Osteoblast (primary cell): ENCODE measurements around the gene VAV2. TPM values are rescaled to one million over a fixed set of nuclear protein-coding genes. Genes with fewer than 3 reads are reported as not detected.

Source experiments
- DNase-seq: peaks from one replicate; pipeline ENCODE4 v3.0.0; 2011; ENCODE audit warnings: low spot score, mixed read lengths; ENCODE audit not compliant: insufficient read length; ENCODE audit errors: missing footprints
- H2AFZ ChIP-seq: 2 replicates; pipeline ENCODE4 v1.6.0; 2011; ENCODE audit warnings: mild to moderate bottlenecking, low read length
- H3K27ac ChIP-seq: 2 replicates; pipeline ENCODE4 v1.5.1; 2011; ENCODE audit warnings: mild to moderate bottlenecking, low read depth, low read length, moderate library complexity
- H3K27me3 ChIP-seq: 2 replicates; pipeline ENCODE4 v1.6.0; 2012; ENCODE audit warnings: mild to moderate bottlenecking, control low read depth, inconsistent platforms, low read length, moderate library complexity; ENCODE audit not compliant: insufficient read depth
- H3K36me3 ChIP-seq: 2 replicates; pipeline ENCODE4 v1.5.1; 2011; ENCODE audit warnings: mild to moderate bottlenecking, low read length, control low read depth, moderate library complexity; ENCODE audit not compliant: insufficient read depth
- H3K4me1 ChIP-seq: 2 replicates; pipeline ENCODE4 v1.5.1; 2011; ENCODE audit warnings: mild to moderate bottlenecking, low read length, control low read depth, moderate library complexity; ENCODE audit not compliant: insufficient read depth
- H3K4me2 ChIP-seq: 2 replicates; pipeline ENCODE4 v1.6.0; 2011; ENCODE audit warnings: mild to moderate bottlenecking, low read length; ENCODE audit not compliant: insufficient read depth
- H3K4me3 ChIP-seq: fragments of 200-600 bp; sonication (generic); 3 replicates; pipeline ENCODE4 v1.5.1; 2012; ENCODE audit warnings: mild to moderate bottlenecking, low read length, inconsistent platforms; ENCODE audit not compliant: insufficient read depth
- H3K79me2 ChIP-seq: 2 replicates; pipeline ENCODE4 v1.6.0; 2012; ENCODE audit warnings: mild to moderate bottlenecking, low read length, control low read depth, inconsistent platforms; ENCODE audit not compliant: insufficient read depth
- H3K9me3 ChIP-seq: 2 replicates; pipeline ENCODE4 v1.5.1; 2011; ENCODE audit warnings: low read depth, low read length, control low read depth
- H4K20me1 ChIP-seq: 2 replicates; pipeline ENCODE4 v1.6.0; 2012; ENCODE audit warnings: mild to moderate bottlenecking, low read length, control low read depth; ENCODE audit not compliant: insufficient read depth
- CTCF ChIP-seq: IDR thresholded peaks from 2 replicates; pipeline ENCODE4 v1.5.1; 2011; ENCODE audit warnings: mild to moderate bottlenecking, low read depth, low read length, moderate library complexity; ENCODE audit errors: extremely low read depth
- total RNA-seq: library from RNA; depleted of rRNA; stranded (reverse); fragments of >200 nt; gene quantifications from 2 replicates; pipeline ENCODE4 v1.2.3, GENCODE V29; 2012

The VAV2 gene
- total RNA-seq, 1 donor: 8.0 TPM

DNA sequence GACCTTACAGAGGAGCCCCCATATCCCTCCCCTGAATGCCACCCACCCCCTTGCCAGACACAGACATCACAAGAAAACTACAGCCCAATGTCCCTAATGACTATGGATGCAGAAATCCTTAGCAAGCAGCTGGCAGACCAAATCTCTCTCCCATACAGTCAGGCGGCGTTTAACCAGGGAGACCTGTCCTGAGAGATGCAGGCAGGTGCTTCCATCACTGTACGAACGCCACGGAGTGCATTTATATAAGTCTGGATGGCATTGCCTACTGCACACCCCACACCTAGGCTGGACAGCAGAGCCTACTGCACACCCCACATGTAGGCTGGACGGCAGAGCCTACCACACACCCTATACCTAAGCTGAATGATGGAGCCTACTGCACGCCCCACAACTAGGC, 219.5 kb downstream of the VAV2 start:
- Histone ChIP-seq H4K20me1 (no peaks in the 10 kb centered on the region), H3K27me3 (no peaks in the 10 kb centered on the region), H2AFZ (no peak overlapping the region), H3K4me3 (no peak overlapping the region), H3K27ac (no peak overlapping the region), H3K79me2 (no peaks in the 10 kb centered on the region), H3K4me1 (no peaks in the 10 kb centered on the region), H3K4me2 (no peak overlapping the region), H3K36me3 (peaks cover 48% of the 10 kb centered on the region), H3K9me3 (peaks cover 4% of the 10 kb centered on the region)
- no peak for TF ChIP-seq CTCF
- no peak for DNase-seq

DNA sequence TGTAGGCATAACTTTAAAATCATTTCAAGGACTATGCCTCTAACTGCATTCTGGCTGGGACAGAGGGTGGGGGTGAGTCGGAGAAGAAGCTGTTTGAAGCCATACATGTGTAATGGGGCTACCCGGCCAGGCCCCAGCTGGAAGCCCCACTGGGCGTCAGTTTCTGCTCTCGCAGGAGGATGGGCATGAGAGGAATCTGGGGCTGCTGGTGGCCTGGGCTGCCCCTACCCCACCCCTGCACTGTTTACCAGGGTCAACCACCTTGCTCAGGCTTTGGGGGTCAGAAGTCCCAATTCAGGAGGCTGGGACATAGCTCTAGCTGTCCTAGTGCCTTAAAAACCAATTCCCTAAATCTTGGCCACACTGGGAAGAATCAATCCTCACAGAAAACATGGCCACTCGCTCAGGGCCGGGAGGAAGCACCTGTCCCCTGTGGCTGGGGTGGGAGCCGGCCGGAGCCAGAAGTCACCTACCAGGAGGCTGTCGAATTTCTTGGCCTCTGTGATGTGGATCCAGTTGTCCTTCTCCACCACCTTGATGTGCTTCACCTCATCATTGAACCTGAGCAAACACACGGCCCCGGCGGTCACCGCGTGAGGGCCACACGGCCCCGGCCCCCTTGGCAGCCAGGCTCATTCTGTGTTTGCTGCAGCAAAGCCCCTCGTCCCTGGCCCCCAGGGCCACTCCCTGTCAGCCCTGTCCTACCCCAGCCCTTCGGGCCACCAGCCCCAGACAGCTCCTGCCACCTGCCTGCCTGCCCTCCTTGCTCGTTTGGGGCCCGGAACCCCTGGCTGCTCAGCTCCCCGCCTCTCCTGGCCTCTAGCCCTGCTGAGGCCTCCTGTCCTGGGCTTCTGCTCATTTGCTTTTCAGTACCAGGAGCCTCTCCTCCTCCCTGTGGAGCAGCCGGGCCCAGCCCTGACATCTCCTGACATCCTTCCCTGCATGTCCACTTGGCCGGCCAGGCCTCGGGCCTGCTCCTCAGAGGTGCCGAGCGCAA, 220.3 kb downstream of the VAV2 start:
- Histone ChIP-seq H3K27ac (no peak overlapping the region), H3K27me3 (no peaks in the 10 kb centered on the region), H4K20me1 (no peaks in the 10 kb centered on the region), H3K9me3 (peaks cover 7% of the 10 kb centered on the region), H3K4me3 (no peak overlapping the region), H3K36me3 (peaks cover 49% of the 10 kb centered on the region), H3K4me2 (no peak overlapping the region), H2AFZ (no peak overlapping the region), H3K79me2 (no peaks in the 10 kb centered on the region), H3K4me1 (no peaks in the 10 kb centered on the region)
- peak; percentile 81 for DNase-seq
- TF ChIP-seq CTCF: no peak

- H4K20me1 ChIP-seq: no peaks in the 10 kb centered on the region
- peaks cover 43% of the 10 kb centered on the region for H3K36me3 ChIP-seq
- peak; percentile 90 for DNase-seq
- no peak for TF ChIP-seq CTCF
- no peak overlapping the region for H2AFZ ChIP-seq
- H3K27me3 ChIP-seq: no peaks in the 10 kb centered on the region
- H3K79me2 ChIP-seq: no peaks in the 10 kb centered on the region
- H3K27ac ChIP-seq: no peak overlapping the region
- no peaks in the 10 kb centered on the region for H3K4me1 ChIP-seq
- peaks cover 7% of the 10 kb centered on the region for H3K9me3 ChIP-seq
- no peak overlapping the region for H3K4me3 ChIP-seq
- H3K4me2 ChIP-seq: no peak overlapping the region
Observed at GRCh38 chr9:133770076-133770777, 221.9 kb downstream of the VAV2 start.
